Non-pigmented ciliary epithelial cell (primary cell): Measurements from ENCODE around the gene DCDC2C.

Source experiments
- DNase-seq: peaks from one replicate; pipeline ENCODE4 v3.0.0-alpha.2; 2010; ENCODE audit warnings: low read depth

Gene DCDC2C

DNA sequence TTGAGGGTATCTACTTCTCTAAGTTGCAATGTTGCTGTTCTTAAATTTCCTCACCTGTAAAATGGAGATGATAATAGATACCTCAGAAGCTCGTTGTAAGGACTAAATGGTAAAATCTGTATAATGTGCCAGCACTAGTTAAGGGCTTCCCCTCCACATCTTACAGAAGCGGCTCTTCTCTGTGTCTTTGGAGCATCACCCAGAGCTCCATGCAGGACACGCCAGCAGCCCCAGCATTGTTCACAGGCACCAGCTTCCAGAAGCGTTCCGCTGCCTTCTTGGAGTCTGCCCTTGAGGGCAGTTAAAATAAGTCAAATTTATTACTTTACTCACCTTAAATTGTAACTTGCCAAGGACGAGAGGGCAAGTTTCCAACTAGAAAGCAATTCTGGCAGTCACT is 5.8 kb downstream of the DCDC2C start:
- DNase-seq, result no peak

DNA sequence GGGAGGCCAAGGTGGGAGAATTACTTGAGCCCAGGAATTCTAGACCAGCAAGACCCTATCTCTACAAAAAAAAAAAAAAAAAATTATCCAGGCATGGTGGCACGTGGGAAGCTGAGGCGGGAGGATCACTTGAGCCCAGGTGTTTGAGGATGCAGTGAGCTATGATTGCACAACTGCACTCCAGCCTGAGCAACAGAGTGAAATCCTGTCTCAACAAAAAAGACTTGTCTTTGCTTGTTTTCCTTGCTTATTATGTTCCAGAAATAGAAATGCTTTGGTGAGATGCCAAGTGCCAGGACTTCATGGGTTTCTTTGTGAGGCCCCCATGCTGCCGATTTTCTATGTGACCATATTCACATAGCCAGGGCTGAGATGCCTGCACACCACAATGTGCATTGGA is 9.0 kb downstream of the DCDC2C start:
- no peak for DNase-seq

GRCh38 chr2:3712831-3713503 is 9.6 kb downstream of the DCDC2C start:
- DNase-seq, result no peak

DNA sequence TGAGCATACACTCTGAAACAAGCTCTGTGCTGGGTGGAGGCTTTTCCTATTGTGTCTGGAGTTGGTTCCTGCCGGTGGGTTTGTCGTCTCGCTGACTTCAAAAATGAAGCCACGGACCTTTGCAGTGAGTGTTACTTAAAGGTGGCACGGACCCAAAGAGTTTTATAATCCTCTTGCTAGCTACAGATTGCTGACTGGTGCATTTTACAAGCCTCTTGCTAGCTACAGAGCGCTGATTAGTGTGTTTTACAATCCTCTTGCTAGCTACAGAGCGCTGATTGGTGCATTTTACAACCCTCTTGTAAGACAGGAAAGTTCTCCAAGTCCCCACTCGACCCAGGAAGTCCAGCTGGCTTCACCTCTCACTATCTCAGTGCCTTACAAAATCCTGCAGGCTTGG is 15.3 kb downstream of the DCDC2C start:
- DNase-seq, result no peak

GRCh38 chr2:3725002-3725401 is 21.6 kb downstream of the DCDC2C start:
- no peak for DNase-seq

- DNase-seq, result no peak
Measured at GRCh38 chr2:3725458-3726250, 22.3 kb downstream of the DCDC2C start.

DNA sequence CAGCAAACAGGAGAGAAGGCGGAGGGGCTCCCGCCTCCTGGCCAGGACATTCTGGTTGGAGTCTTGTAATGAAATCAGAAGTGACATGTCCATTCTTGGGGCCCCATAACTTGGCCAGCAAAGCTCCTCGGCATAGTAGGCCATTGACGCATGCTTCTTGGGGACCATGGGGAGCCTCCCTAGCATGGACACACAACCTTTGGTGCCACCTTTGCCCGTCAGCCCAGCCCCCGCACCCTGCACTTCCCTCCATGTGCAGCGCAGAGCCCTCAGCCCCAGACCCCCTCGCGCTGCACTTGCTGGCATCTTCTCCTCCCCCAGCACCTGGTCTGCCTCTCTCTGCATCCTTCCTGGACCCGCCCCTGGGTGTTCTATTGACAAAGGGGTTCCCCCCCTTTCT is 23.1 kb downstream of the DCDC2C start:
- no peak for DNase-seq

DNA sequence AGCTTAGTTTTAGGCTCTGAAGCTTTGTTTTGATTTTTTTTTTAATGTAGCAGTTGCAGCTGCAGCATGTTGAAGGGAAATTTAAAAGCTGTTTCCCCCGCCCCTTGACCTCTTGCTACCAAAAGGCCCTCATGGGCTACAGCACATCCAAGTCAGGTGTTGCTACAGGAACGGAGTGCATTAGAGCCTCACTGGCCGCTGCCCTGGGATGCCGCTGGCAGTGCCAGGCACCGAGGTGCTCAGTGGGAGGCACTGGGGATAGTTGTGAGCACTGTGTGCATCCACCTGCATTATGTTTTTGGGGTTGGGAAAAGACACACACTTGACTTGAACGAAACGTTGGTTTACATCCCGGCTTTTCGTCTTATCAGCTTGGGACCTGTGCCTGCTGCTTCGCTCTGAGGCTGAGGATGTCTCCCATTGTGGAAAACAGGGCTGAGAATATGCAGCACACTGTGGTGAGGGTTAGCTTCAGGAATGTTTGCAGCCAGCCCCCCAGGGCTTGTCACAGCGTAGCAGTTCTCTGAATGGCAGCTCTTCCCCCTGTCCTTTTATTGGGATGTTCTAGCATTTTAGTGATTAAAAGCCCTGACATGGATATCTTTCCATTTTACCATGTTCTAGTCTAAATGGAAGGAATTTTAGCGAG is 24.1 kb downstream of the DCDC2C start:
- DNase-seq, result no peak

DNA sequence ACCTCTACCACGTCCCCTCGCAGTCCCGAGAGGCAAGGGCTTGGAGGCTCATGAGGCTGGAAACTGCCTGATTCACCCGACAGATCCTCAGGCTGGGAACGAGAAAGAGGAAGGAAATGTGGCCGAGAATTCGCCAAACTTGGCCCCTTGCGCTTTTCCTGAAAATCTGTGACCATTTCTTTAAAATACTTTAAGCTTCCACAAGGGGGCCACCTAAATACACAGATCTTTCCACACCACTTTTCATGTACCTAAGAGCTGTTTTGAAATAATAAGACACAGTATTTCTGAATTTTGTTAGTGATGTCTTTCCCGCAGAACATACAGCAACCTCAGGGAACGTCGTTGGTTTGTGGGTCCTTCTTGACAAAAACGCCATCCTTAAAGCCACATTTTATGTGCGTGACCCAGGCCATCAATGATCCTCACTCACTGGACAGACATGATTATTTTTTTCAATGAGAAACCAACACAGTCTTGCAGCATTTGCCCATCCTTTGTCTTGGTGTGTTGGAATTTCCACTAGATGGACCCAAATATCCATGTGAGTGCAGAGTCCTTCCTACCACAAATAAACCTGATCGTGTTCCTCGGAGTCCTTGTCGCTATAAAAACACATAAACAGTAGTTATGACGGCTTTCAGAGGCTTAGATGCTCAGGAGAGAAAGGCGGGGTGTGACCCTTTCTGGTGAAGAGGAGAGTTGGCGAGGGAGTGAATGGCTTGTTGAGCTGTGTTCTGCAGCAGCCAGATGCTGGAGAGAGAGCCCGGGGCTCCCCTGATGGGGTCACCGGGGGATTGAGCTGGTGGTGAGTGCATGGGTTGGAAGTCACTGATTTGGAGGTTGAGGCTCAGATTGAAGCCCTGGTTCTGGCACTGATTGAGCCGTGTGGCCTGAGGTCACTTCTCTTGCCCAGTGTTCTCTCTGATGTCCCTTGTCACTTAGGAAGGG is 25.0 kb downstream of the DCDC2C start:
- DNase-seq, result peak; percentile 27

DNA sequence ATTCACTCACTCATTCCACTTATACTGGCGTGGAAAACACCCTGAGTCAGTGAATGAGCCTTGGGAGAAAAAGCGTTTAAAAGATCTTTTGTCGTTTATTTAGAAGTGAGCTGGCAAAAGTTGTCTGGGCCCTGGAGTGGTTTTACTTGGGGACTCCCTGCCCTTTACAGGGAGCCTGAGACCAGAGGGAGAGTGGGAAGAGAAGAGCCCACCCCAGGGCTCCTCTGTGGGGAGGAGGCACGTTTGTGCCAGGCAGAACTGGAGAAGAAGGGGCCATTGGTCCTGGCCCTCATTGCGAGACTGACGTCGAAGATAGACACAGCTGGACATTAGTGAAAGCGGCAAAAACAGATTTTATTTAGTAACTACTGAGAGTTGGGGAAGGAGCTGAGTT is 25.7 kb downstream of the DCDC2C start:
- no peak for DNase-seq

DNA sequence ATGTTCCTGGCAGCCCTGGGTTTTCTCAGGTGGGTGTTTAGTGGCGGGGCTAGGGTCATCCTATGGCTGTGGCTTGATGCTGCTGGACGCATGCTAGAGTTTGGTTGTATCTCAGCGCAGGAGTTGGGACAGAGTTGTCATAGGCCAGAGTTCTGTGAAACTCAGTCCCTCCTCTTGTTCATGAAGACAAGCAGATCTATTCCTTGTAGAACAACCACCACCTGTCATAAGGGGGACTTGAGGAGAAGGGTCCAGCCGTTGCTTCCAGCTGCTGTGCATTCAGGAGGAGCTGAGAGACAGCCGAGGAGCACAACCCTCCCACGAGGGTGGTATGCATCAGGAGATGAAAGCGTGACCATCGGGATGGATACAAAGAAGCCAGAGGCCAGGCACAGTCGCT is 26.4 kb downstream of the DCDC2C start:
- no peak for DNase-seq

DNA sequence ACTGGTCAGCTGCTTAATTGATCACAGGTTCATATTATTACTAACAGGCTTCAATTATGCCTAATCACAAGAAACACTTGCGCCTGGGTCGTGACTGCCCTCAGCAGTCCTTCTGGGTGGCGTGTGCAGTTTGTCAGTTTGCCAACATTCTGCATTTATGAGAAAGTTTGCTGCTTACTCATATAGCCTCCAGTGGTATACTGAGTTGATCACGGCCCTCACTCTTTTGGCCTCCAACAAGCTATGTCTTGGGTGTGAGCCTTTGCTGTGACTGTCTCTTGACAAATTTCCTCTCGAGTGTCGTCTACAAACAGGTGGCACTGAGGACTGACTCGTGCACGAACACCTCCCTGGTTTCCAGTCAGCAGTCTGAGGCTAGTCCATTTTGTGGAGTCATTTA is 27.3 kb downstream of the DCDC2C start:
- peak; percentile 18 for DNase-seq

DNA sequence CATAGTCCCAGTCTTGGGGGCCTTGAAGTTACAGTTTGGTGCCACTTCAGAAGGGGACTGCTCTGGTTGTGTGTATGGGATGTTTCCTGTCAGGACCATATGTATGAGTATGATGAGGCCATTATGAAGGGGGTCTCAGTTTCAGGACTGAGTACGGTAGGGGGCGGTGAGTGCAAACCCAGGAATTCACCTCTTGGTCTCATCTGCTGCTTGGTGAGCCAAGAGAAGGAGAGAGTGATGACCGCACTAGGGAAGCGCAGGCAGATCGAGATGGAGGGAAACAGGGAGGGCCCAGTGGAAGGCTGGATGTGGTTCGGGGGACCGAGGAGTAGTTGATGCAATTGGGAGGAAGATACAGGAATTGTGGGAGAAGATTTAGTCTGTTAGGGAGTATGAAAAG is 28.5 kb downstream of the DCDC2C start:
- DNase-seq, result no peak

DNA sequence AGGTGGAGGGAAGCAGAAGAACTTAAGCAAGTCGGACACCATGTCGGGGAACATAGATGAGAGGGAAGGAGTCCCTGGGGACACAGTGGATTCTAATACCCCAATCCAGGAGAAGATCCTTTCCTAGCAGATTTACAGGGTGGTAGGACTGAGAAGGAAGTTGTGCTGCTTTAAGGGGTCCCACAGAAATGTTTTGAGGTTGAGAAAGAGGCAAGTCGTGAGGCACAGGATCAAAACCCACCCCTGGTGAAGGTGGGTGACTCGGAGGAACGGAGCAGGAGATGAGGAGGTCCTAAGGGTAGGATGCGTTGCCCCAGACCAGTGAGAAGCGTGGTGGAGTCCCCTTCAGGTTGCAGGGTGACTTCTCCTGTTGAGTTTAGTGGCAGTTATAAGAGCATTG is 32.7 kb downstream of the DCDC2C start:
- DNase-seq, result no peak

GRCh38 chr2:3737128-3737527 is 33.8 kb downstream of the DCDC2C start:
- no peak for DNase-seq

GRCh38 chr2:3738454-3738853 is 35.1 kb downstream of the DCDC2C start:
- peak; percentile 11 for DNase-seq

DNA sequence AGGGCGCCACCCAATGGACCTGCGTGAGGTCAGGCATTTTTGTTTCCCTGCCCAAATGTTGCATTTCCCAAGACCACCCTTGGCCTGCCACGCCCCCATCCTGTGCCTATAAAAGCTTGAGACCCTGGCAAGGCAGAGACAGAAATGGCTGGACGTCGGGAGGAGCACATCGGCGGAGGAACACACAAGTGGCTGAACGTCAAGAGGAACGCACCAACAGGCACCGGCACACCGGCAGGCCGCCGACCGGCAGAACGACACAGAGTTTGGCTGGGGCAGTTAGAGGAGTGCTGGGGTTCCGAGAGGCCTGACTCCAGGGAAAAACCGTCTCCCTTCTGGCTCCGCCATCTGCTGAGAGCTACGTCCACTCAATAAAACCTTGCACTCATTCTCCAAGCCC is 35.9 kb downstream of the DCDC2C start:
- DNase-seq, result no peak

DNA sequence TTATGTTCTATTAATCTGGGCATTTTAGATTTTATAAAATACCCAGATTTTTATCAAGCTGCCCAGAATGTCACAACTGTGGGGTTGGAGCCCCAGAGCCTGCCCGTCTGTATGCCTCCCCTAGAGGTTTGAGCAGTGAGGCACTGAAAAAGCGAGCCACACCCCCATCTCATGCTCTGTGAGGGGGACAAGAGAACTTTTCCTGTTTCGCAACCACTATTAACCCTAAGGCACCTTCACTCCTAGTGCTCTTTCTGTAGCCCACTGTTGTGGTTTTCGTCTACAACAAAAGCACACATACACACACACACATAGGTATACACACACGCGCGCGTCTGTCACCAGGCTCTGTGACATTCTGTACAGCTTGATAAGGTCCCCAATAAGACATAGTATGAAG is 38.0 kb downstream of the DCDC2C start:
- DNase-seq, result no peak

- no peak for DNase-seq
Measured at GRCh38 chr2:3741867-3742602, 38.7 kb downstream of the DCDC2C start.

DNA sequence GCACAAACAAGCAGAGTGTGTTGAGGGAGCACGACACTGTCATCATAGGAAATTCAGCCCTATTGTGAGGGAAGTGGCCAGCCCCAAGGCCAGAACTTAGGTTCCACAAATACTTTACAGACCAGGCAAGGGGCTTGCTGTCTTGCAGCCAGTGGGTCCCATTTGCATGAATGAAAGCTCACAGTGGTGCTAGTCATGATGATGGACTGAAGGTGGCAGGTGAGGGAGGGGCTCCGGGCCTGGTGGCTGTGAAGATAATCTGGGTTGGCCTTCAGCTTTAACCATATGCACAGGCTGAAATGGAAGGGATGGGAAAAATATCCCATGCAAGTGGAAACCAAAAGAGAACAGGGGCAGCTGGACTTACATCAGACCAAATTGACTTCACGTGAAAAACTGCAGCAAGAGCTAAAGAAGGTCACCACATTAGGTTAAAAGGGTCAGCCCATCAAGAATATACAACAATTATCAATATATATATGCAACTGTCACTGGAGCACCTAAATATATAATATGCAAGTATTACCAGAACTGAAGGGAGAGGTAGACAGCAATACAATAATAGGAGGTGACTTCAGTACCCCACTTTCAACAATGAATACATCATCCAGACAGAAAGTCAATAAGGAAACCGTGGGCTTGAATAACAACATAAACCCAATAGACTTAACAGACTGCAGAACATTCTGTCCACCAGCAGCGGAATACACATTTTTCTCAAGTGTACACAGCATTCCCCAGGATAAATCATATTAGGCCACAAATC is 39.6 kb downstream of the DCDC2C start:
- DNase-seq, result no peak
